ENCODE data around the gene LARP4B.

DNA sequence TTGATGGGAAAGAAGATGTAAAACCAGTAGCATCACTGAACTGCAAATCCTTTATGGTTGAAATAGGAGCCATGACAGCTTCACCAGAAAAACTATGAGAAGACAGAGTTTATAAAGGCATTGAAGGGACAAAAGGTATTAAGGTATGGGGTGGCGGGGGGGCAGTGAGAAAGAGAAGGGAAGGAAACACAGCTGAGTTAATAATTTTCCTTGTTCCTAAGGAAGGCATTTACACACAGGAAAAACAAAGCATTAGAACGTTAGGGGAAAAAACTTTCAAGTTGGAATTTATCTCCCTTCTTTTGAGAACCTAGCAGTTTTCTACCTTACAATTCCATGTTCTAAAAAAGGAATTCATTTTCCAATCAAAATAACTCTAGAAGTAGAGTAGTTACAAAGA is 4.4 kb downstream of the LARP4B start:
- TF ChIP-seq CTCF (CRISPR knock-in tag; IDR thresholded peaks at IDR 0.05) = no peak
- TF ChIP-seq YY1 (IDR thresholded peaks at IDR 0.05; ENCODE audit: insufficient read depth, insufficient replicate concordance, low read depth, low read length) = no peak
- TF ChIP-seq RXRB (CRISPR knock-in tag; IDR thresholded peaks at IDR 0.05; ENCODE audit: borderline replicate concordance) = no peak
- TF ChIP-seq TBL1XR1 (IDR thresholded peaks at IDR 0.05; ENCODE audit: borderline replicate concordance, low read length, partially characterized antibody) = no peak
- no peak for TF ChIP-seq POLR2AphosphoS5 (IDR thresholded peaks at IDR 0.05; ENCODE audit: low read depth, low read length)
